NT2/D1 (cell line): ENCODE measurements around the gene TNFRSF25.

Experiments
- DNase-seq: peaks from one replicate; pipeline ENCODE4 v3.0.0-alpha.2; 2011; ENCODE audit warnings: low read depth, low spot score
- H3K27me3 ChIP-seq: 2 replicates; pipeline ENCODE4 v1.6.0; 2011; ENCODE audit warnings: mild to moderate bottlenecking; ENCODE audit not compliant: insufficient read length, insufficient read depth
- H3K36me3 ChIP-seq: 2 replicates; pipeline ENCODE4 v1.6.1; 2011; ENCODE audit warnings: mild to moderate bottlenecking, low read length, mixed read lengths; ENCODE audit not compliant: insufficient read depth, insufficient read length
- H3K4me1 ChIP-seq: 2 replicates; pipeline ENCODE4 v1.5.1; 2011; ENCODE audit not compliant: insufficient read depth, insufficient read length
- H3K4me3 ChIP-seq: 2 replicates; pipeline ENCODE4 v1.5.1; 2011; ENCODE audit warnings: low read depth; ENCODE audit not compliant: insufficient read length
- H3K9ac ChIP-seq: 2 replicates; pipeline ENCODE4 v1.6.0; 2011; ENCODE audit warnings: low read depth; ENCODE audit not compliant: insufficient read length
- H3K9me3 ChIP-seq: 2 replicates; pipeline ENCODE4 v1.5.1; 2011; ENCODE audit warnings: mild to moderate bottlenecking, low read length; ENCODE audit not compliant: insufficient read depth
- SUZ12 ChIP-seq: IDR thresholded peaks from 2 replicates; pipeline ENCODE4 v1.6.1; 2011; ENCODE audit not compliant: insufficient read length, insufficient read depth; ENCODE audit errors: extremely low read depth
- YY1 ChIP-seq: IDR thresholded peaks from 2 replicates; pipeline ENCODE4 v1.6.1; 2011; ENCODE audit not compliant: insufficient read length, insufficient read depth
- ZNF274 ChIP-seq: IDR thresholded peaks from 2 replicates; pipeline ENCODE4 v1.6.1; 2011; ENCODE audit warnings: mild to moderate bottlenecking, low read depth, low read length

Gene TNFRSF25

DNA sequence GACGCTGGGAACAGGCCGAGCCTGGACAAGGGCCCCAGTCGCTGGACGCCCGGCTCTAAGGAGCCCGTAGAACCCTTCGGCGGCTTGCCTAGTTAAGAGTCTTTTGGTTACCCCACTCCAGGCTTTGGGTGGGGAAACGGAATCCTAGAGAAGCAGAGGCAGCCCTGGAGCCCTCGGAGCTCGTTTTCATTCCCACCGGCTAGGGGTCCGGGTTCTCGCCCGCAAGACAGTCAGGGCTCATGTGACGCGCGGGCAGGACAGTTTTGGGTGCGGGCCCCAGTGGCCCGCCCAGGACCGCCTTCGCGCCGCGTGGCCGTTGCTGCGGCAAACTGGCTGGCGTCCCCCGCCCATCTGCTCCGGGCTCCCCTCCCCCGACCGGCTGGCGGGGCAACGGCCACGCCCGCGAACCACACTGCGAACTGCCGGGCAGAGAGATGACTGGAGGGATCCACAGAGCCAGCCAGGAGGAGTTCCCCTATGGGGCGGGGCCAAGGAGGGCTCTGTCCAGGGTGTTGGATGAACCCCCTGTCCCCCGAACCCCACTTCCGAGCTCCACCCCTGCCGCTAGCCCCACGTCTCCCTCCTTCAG is 45.4 kb downstream of the TNFRSF25 start:
- Histone ChIP-seq H3K27me3 (peaks cover 89% of the 10 kb centered on the region), H3K36me3 (no peaks in the 10 kb centered on the region), H3K4me1 (no peaks in the 10 kb centered on the region), H3K9ac (no peak overlapping the region), H3K9me3 (no peaks in the 10 kb centered on the region), H3K4me3 (no peak overlapping the region)
- TF ChIP-seq SUZ12 (no peak), YY1 (no peak), ZNF274 (no peak)
- DNase-seq, result no peak

DNA sequence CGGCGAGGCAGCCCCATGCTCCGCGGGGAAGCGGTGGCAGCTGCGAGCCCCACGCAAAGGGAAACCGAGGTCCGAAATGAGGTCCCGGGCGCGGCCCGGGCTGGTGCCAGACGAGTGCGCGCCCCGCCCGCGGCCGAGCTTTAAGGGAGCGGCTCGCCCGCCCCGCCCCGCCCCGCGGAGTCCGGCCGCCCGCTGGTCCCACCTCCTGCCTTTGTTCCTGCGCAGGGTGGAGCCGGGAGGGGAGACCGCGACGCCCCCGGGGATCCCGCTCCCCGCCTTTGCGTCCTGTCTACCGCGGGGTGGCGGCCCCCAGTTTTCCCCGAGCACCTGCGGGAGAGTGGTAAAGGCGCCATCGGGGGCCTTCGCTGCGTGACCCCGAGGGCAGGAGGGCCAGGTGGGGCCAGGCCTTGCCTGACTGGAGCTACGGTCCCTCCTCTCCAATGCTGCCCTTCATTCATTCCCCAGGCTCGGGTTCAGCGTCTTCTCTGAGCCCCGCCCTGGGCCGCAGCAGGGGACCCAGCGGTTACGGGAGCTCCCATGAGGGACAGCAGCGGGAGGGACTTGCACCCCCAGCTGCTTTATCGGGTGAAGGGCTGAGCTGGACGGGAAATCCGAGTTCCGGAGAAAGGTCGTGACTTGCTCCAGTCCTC is 46.0 kb downstream of the TNFRSF25 start, which contains the start of gene HES2:
HES2 (minus strand) TSS at position 116 of the 650 bp plus-strand sequence; CDS start at position 17, 99 bp downstream.
- TF ChIP-seq SUZ12 (no peak), YY1 (no peak), ZNF274 (no peak)
- Histone ChIP-seq H3K27me3 (peaks cover 89% of the 10 kb centered on the region), H3K36me3 (no peaks in the 10 kb centered on the region), H3K9me3 (no peaks in the 10 kb centered on the region), H3K9ac (no peak within 1 kb of the TSS), H3K4me1 (no peaks in the 10 kb centered on the region), H3K4me3 (no peak within 1 kb of the TSS)
- DNase-seq, result no peak

DNA sequence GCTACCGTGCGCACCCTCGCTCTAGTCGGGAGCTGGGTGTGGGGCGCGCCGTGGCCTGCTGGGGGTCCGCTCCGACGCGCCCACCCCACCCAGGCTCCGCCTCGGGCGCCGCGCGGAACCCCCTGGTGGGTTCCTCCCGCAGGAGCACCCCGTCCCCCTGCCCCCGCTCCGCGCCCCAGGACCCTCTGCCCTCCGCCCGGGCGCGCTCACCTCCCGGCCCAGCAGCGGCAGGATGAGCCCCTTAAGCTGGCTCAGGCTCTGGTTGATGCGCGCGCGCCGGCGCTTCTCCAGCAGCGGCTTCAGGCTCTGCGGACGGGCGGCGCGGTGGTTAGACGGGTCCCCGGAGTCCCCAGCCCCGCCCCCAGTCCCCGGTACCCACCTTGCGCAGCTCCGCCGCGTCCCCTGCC is 46.6 kb downstream of the TNFRSF25 start:
- Histone ChIP-seq H3K27me3 (peaks cover 86% of the 10 kb centered on the region), H3K9ac (no peak overlapping the region), H3K4me3 (no peak overlapping the region), H3K9me3 (no peaks in the 10 kb centered on the region), H3K4me1 (no peaks in the 10 kb centered on the region), H3K36me3 (no peaks in the 10 kb centered on the region)
- TF ChIP-seq ZNF274, result no peak
- no peak for TF ChIP-seq SUZ12
- no peak for TF ChIP-seq YY1
- DNase-seq, result no peak

DNA sequence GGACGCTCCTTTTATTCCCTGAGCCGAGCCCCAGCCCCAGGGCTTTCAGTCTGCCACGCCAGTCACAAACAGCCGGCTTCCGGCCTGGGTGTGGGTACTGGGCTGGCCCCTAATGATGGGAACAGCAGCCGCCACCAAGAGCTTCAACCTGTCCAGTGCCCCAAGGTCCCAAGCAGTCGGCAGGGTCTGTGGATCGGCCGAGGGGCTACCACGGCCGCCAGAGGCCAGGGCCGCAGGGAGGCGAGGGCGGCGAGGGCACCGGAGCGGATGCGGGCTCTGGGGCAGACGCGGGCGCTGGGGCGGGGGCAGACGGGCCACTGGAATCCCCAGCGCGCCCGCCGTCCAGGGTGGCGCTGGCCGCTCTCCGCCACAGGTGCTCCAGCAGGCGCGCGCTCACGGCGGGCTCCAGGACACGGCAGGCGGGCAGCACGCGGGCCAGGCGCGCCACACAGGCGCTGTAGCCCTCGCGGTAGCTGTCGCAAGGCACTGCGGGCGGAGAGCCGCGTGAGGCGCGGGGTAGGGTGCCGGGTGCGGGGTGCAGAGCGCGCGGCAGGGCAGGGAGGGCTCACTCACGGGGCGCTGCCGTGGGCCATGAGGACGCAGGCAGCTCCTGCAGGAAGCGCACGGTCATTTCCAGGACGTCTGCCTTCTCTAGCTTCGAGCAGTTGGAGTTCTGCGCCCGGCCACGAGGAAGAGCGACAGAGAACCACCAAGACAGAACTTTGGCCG is 47.1 kb downstream of the TNFRSF25 start:
- Histone ChIP-seq H3K9ac (no peak overlapping the region), H3K4me1 (no peaks in the 10 kb centered on the region), H3K27me3 (peaks cover 82% of the 10 kb centered on the region), H3K4me3 (no peak overlapping the region), H3K36me3 (no peaks in the 10 kb centered on the region), H3K9me3 (no peaks in the 10 kb centered on the region)
- no peak for DNase-seq
- TF ChIP-seq YY1 (no peak), SUZ12 (no peak), ZNF274 (no peak)

DNA sequence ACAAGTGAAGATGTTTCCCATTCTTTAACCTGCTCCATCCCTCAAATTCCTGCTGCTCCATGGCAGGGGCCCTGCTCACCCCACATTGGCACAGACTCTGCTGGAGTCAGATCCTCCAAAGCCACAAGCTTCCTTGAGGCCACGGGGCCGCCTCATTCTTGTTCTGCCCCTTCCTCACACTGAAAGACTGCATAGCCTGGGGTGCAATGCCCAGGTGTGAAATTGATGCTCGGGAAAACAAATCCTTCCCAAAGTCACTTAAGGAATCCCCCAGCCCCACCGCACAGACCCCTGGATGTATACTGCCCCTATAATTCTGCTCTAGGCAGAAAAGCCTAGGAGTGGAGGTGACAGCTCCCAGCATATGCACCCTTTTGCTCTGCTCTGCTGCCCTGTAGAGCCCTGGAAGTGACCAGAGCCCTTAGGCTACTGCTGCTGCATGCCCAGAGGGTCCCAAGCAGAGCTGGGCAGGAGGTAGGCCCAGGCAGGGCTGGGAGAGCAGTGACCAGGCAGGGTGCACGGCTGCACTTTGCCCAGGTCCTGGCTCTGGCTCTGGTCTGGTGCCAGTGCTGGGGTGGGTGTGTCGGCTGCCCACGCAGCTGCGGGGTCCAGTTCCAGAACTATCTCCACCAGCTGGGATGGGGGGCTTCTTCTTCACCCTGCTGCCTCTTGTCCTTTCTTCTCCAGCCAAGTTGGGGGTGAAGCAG is 47.9 kb downstream of the TNFRSF25 start:
- Histone ChIP-seq H3K4me3 (no peak overlapping the region), H3K4me1 (no peaks in the 10 kb centered on the region), H3K36me3 (no peaks in the 10 kb centered on the region), H3K9me3 (no peaks in the 10 kb centered on the region), H3K9ac (no peak overlapping the region), H3K27me3 (peaks cover 82% of the 10 kb centered on the region)
- TF ChIP-seq SUZ12 (no peak), ZNF274 (no peak), YY1 (no peak)
- no peak for DNase-seq

DNA sequence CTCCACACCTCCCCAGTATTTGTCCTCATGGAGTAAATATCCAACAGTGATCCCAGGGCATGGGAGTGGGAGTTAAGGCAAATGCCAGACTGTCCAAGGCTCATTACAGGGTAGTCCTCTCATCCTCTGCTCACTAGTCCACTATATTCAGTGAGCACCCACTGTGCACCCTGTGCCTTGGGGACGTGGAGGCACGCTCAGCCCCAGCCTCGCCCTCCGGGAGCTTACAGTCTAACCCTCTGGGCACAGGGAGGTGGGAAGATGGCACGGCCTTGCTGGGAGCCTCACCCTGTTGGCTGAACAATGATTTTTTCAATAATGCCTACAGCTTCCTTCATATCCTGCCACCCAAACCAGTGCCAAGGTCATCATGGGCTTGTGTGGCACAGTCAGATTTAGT is 49.1 kb downstream of the TNFRSF25 start:
- Histone ChIP-seq H3K36me3 (no peaks in the 10 kb centered on the region), H3K9ac (no peak overlapping the region), H3K27me3 (peaks cover 80% of the 10 kb centered on the region), H3K9me3 (no peaks in the 10 kb centered on the region), H3K4me1 (no peaks in the 10 kb centered on the region), H3K4me3 (no peak overlapping the region)
- TF ChIP-seq SUZ12 (no peak), YY1 (no peak), ZNF274 (no peak)
- DNase-seq, result no peak
